NCI-H1092 treated with DMSO at 0.1 percent for 48 hours (cell line): ENCODE measurements around the gene RNF34.

Experiments
- DNase-seq: peaks from one replicate; lab custom pipeline; 2025; lab: John Stamatoyannopoulos, UW

The RNF34 gene

GRCh38 chr12:121439715-121440114, 39.8 kb downstream of the RNF34 start:
- DNase-seq: no peak

- DNase-seq: no peak
These were observed 40.9 kb downstream of the RNF34 start for GRCh38 chr12:121440768-121441167.

GRCh38 chr12:121441555-121441954, 41.6 kb downstream of the RNF34 start:
- no peak for DNase-seq

GRCh38 chr12:121442028-121442948, 42.4 kb downstream of the RNF34 start:
- DNase-seq: no peak

- peak; percentile 2 for DNase-seq
These were observed 43.4 kb downstream of the RNF34 start for GRCh38 chr12:121443193-121443870.

- no peak for DNase-seq
These were observed 44.3 kb downstream of the RNF34 start for GRCh38 chr12:121443911-121444841.

GRCh38 chr12:121444842-121445202, 44.9 kb downstream of the RNF34 start:
- no peak for DNase-seq

- no peak for DNase-seq
These were observed 46.8 kb downstream of the RNF34 start for GRCh38 chr12:121446750-121447149.

- DNase-seq: no peak
These were observed 48.9 kb downstream of the RNF34 start for GRCh38 chr12:121448771-121449315.

GRCh38 chr12:121451961-121452339, 52.0 kb downstream of the RNF34 start:
- no peak for DNase-seq

- DNase-seq: no peak
These were observed 52.5 kb downstream of the RNF34 start for GRCh38 chr12:121452340-121452984.

- no peak for DNase-seq
These were observed 53.1 kb downstream of the RNF34 start for GRCh38 chr12:121452985-121453360.

- no peak for DNase-seq
These were observed 53.7 kb downstream of the RNF34 start for GRCh38 chr12:121453629-121454028.

- no peak for DNase-seq
These were observed 55.0 kb downstream of the RNF34 start for GRCh38 chr12:121454921-121455320.

- no peak for DNase-seq
These were observed 56.0 kb downstream of the RNF34 start for GRCh38 chr12:121455766-121456420.

GRCh38 chr12:121456551-121456950, 56.6 kb downstream of the RNF34 start:
- DNase-seq: no peak

- no peak for DNase-seq
These were observed 61.1 kb downstream of the RNF34 start for GRCh38 chr12:121461048-121461447.

GRCh38 chr12:121464331-121464730, 64.4 kb downstream of the RNF34 start:
- no peak for DNase-seq

GRCh38 chr12:121465921-121466793, 66.2 kb downstream of the RNF34 start:
- no peak for DNase-seq
